Memory B cell (primary cell): ENCODE results near the gene SYTL2.

Experiments
- ATAC-seq: fragments of 150-1000 bp; cut with Tn5 transposase; 2 replicates; pipeline ENCODE4 v1.10.0; 2021; ENCODE audit warnings: low read depth, mild to moderate bottlenecking, moderate library complexity
- DNase-seq, 2 donors: peaks; one replicate each; pipeline ENCODE4 v3.0.0; 2022; ENCODE audit warnings: low spot score in 2 of 2
- H3K27ac Mint-ChIP-seq: one replicate; pipeline ENCODE4 v1.8.0; 2022; ENCODE audit warnings: mild to moderate bottlenecking, moderate library complexity, mixed read lengths
- H3K27me3 Mint-ChIP-seq: one replicate; pipeline ENCODE4 v1.8.0; 2022; ENCODE audit warnings: mixed read lengths
- H3K36me3 Mint-ChIP-seq: one replicate; pipeline ENCODE4 v1.8.0; 2022; ENCODE audit warnings: mild to moderate bottlenecking, mixed read lengths
- H3K4me1 Mint-ChIP-seq: one replicate; pipeline ENCODE4 v1.8.0; 2022; ENCODE audit warnings: mixed read lengths
- H3K4me3 Mint-ChIP-seq: one replicate; pipeline ENCODE4 v1.8.0; 2022; ENCODE audit warnings: mild to moderate bottlenecking, moderate library complexity, mixed read lengths
- H3K9me3 Mint-ChIP-seq: one replicate; pipeline ENCODE4 v1.8.0; 2022; ENCODE audit warnings: mixed read lengths

SYTL2 gene

GRCh38 chr11:85737738-85738137, 73.2 kb downstream of the SYTL2 start:
- no peak overlapping the region for H3K4me3 Mint-ChIP-seq
- H3K27me3 Mint-ChIP-seq: peaks cover 4% of the 10 kb centered on the region
- H3K36me3 Mint-ChIP-seq: no peaks in the 10 kb centered on the region
- DNase-seq: no peak
- ATAC-seq: no peak
- H3K4me1 Mint-ChIP-seq: no peaks in the 10 kb centered on the region
- H3K27ac Mint-ChIP-seq: no peak overlapping the region
- no peaks in the 10 kb centered on the region for H3K9me3 Mint-ChIP-seq

GRCh38 chr11:85735876-85736460, 75.0 kb downstream of the SYTL2 start:
- DNase-seq: no peak
- Mint-ChIP-seq H3K36me3 (no peaks in the 10 kb centered on the region), H3K27ac (no peak overlapping the region), H3K4me3 (no peak overlapping the region), H3K9me3 (no peaks in the 10 kb centered on the region), H3K27me3 (peaks cover 4% of the 10 kb centered on the region), H3K4me1 (no peaks in the 10 kb centered on the region)
- no peak for ATAC-seq

- no peaks in the 10 kb centered on the region for H3K4me1 Mint-ChIP-seq
- DNase-seq (no peak), ATAC-seq (no peak)
- no peaks in the 10 kb centered on the region for H3K36me3 Mint-ChIP-seq
- no peaks in the 10 kb centered on the region for H3K9me3 Mint-ChIP-seq
- H3K27ac Mint-ChIP-seq: no peak overlapping the region
- H3K4me3 Mint-ChIP-seq: no peak overlapping the region
- H3K27me3 Mint-ChIP-seq: peaks cover 2% of the 10 kb centered on the region
These were observed 78.0 kb downstream of the SYTL2 start for GRCh38 chr11:85732965-85733364.

GRCh38 chr11:85726381-85726780, 84.6 kb downstream of the SYTL2 start:
- ATAC-seq (no peak), DNase-seq (no peak)
- H3K27me3 Mint-ChIP-seq: peaks cover 8% of the 10 kb centered on the region
- no peaks in the 10 kb centered on the region for H3K9me3 Mint-ChIP-seq
- no peaks in the 10 kb centered on the region for H3K36me3 Mint-ChIP-seq
- no peak overlapping the region for H3K4me3 Mint-ChIP-seq
- no peak overlapping the region for H3K27ac Mint-ChIP-seq
- H3K4me1 Mint-ChIP-seq: no peaks in the 10 kb centered on the region

- H3K4me1 Mint-ChIP-seq: no peaks in the 10 kb centered on the region
- H3K27ac Mint-ChIP-seq: no peak overlapping the region
- DNase-seq: no peak
- ATAC-seq: no peak
- no peak overlapping the region for H3K4me3 Mint-ChIP-seq
- H3K9me3 Mint-ChIP-seq: no peaks in the 10 kb centered on the region
- H3K36me3 Mint-ChIP-seq: no peaks in the 10 kb centered on the region
- H3K27me3 Mint-ChIP-seq: peaks cover 8% of the 10 kb centered on the region
These were observed 85.3 kb downstream of the SYTL2 start for GRCh38 chr11:85725510-85726258.

- no peak for DNase-seq
These were observed 86.0 kb downstream of the SYTL2 start for GRCh38 chr11:85724748-85725465.

GRCh38 chr11:85723088-85723487, 87.9 kb downstream of the SYTL2 start:
- no peak overlapping the region for H3K4me3 Mint-ChIP-seq
- no peaks in the 10 kb centered on the region for H3K36me3 Mint-ChIP-seq
- H3K27ac Mint-ChIP-seq: no peak overlapping the region
- H3K27me3 Mint-ChIP-seq: peaks cover 8% of the 10 kb centered on the region
- DNase-seq: no peak
- H3K4me1 Mint-ChIP-seq: no peaks in the 10 kb centered on the region
- no peaks in the 10 kb centered on the region for H3K9me3 Mint-ChIP-seq
- ATAC-seq: no peak

More at GRCh38 chr11:85724748-85725465, 86.0 kb downstream of the SYTL2 start:
- Mint-ChIP-seq H3K27ac (no peak overlapping the region), H3K4me3 (no peak overlapping the region), H3K36me3 (no peaks in the 10 kb centered on the region), H3K27me3 (peaks cover 8% of the 10 kb centered on the region), H3K4me1 (no peaks in the 10 kb centered on the region), H3K9me3 (no peaks in the 10 kb centered on the region)
- ATAC-seq: no peak

GRCh38 chr11:85721191-85721590, 89.8 kb downstream of the SYTL2 start:
- DNase-seq: no peak
- H3K36me3 Mint-ChIP-seq: no peaks in the 10 kb centered on the region
- H3K27me3 Mint-ChIP-seq: peaks cover 4% of the 10 kb centered on the region
- no peak overlapping the region for H3K27ac Mint-ChIP-seq
- no peaks in the 10 kb centered on the region for H3K9me3 Mint-ChIP-seq
- H3K4me3 Mint-ChIP-seq: no peak overlapping the region
- no peaks in the 10 kb centered on the region for H3K4me1 Mint-ChIP-seq
- ATAC-seq: no peak

- Mint-ChIP-seq H3K27ac (no peak overlapping the region), H3K9me3 (no peaks in the 10 kb centered on the region), H3K36me3 (no peaks in the 10 kb centered on the region), H3K27me3 (peaks cover 2% of the 10 kb centered on the region), H3K4me1 (no peaks in the 10 kb centered on the region), H3K4me3 (no peak overlapping the region)
- DNase-seq: no peak
- ATAC-seq: no peak
These were observed 91.7 kb downstream of the SYTL2 start for GRCh38 chr11:85718991-85719807.

- H3K27me3 Mint-ChIP-seq: no peaks in the 10 kb centered on the region
- no peaks in the 10 kb centered on the region for H3K9me3 Mint-ChIP-seq
- no peak overlapping the region for H3K4me3 Mint-ChIP-seq
- no peak overlapping the region for H3K27ac Mint-ChIP-seq
- H3K36me3 Mint-ChIP-seq: no peaks in the 10 kb centered on the region
- ATAC-seq: no peak
- H3K4me1 Mint-ChIP-seq: no peaks in the 10 kb centered on the region
- no peak for DNase-seq
These were observed 92.6 kb downstream of the SYTL2 start for GRCh38 chr11:85718126-85718943.

- Mint-ChIP-seq H3K27ac (no peak overlapping the region), H3K27me3 (no peaks in the 10 kb centered on the region), H3K36me3 (no peaks in the 10 kb centered on the region), H3K4me3 (no peak overlapping the region), H3K9me3 (no peaks in the 10 kb centered on the region), H3K4me1 (no peaks in the 10 kb centered on the region)
- ATAC-seq (no peak), DNase-seq (no peak)
These were observed 93.5 kb downstream of the SYTL2 start for GRCh38 chr11:85717429-85717828.

GRCh38 chr11:85712953-85713352, 98.0 kb downstream of the SYTL2 start:
- Mint-ChIP-seq H3K36me3 (no peaks in the 10 kb centered on the region), H3K4me3 (no peak overlapping the region), H3K9me3 (no peaks in the 10 kb centered on the region), H3K27me3 (no peaks in the 10 kb centered on the region), H3K27ac (no peak overlapping the region), H3K4me1 (no peaks in the 10 kb centered on the region)
- no peak for ATAC-seq
- no peak for DNase-seq

- Mint-ChIP-seq H3K27ac (no peak overlapping the region), H3K4me3 (no peak overlapping the region), H3K9me3 (no peaks in the 10 kb centered on the region), H3K4me1 (no peaks in the 10 kb centered on the region), H3K27me3 (no peaks in the 10 kb centered on the region), H3K36me3 (no peaks in the 10 kb centered on the region)
- DNase-seq: no peak
- no peak for ATAC-seq
These were observed 100.0 kb downstream of the SYTL2 start for GRCh38 chr11:85710917-85711316.
